A673 (cell line): ENCODE data around the gene PKD2. TPM values are rescaled to one million over a fixed set of nuclear protein-coding genes. Genes with fewer than 3 reads are reported as not detected.
A peak's percentile ranks its signal among the peaks of the same experiment; 100 is the strongest.

Experiments
- Bru-seq: library from RNA; stranded (reverse); fragments of 400-500 nt; gene quantifications from one replicate; lab custom pipeline; 2021; lab: Mats Ljungman, UMichigan
- BruChase-seq, 2 experiments: library from RNA; stranded (reverse); fragments of 400-500 nt; gene quantifications; one replicate each; lab custom pipeline; 2021; lab: Mats Ljungman, UMichigan
- BruUV-seq: library from RNA; stranded (reverse); fragments of 400-500 nt; replicated peaks from 2 replicates; lab custom pipeline; 2021; lab: Mats Ljungman, UMichigan
- CTCF ChIA-PET: fragments of 300-600 bp; sonication (Branson Sonifier 250); formaldehyde crosslinking; loops from one replicate; lab custom pipeline; 2022; ENCODE audit warnings: antibody characterized with exemption; lab: Charles Lee
- POLR2A ChIA-PET: fragments of 300-600 bp; sonication (Branson Sonifier 250); formaldehyde crosslinking; loops from one replicate; lab custom pipeline; 2022; ENCODE audit warnings: antibody characterized with exemption; ENCODE audit not compliant: low non-redundant PET; lab: Charles Lee
- DNase-seq: peaks from one replicate; pipeline ENCODE4 v3.0.0-alpha.2; 2015; ENCODE audit warnings: low spot score
- H3K27ac ChIP-seq: fragments of 200-600 bp; sonication (generic); 2 replicates; pipeline ENCODE4 v1.5.1; 2016; ENCODE audit warnings: mixed run types, low read depth, mild to moderate bottlenecking, mixed read lengths, antibody characterized with exemption, low read length; ENCODE audit not compliant: poor library complexity, severe bottlenecking
- H3K27me3 ChIP-seq: fragments of 200-600 bp; sonication (generic); replicated peaks from 2 replicates; pipeline ENCODE4 v1.6.1; 2017; ENCODE audit warnings: mixed run types, low read depth, mild to moderate bottlenecking, mixed read lengths, antibody characterized with exemption, low read length; ENCODE audit not compliant: insufficient read depth, poor library complexity
- H3K36me3 ChIP-seq: fragments of 200-600 bp; sonication (generic); 2 replicates; pipeline ENCODE4 v1.6.1; 2016; ENCODE audit warnings: mixed run types, mild to moderate bottlenecking, mixed read lengths, antibody characterized with exemption, low read length; ENCODE audit not compliant: insufficient read depth, poor library complexity, severe bottlenecking
- H3K4me1 ChIP-seq: fragments of 200-600 bp; sonication (generic); 2 replicates; pipeline ENCODE4 v1.6.1; 2017; ENCODE audit warnings: mixed run types, mild to moderate bottlenecking, mixed read lengths, antibody characterized with exemption, low read length; ENCODE audit not compliant: insufficient read depth, poor library complexity, severe bottlenecking
- H3K4me3 ChIP-seq: fragments of 200-600 bp; sonication (generic); 2 replicates; pipeline ENCODE4 v1.5.1; 2016; ENCODE audit warnings: low read depth, mixed run types, mild to moderate bottlenecking, mixed read lengths, low read length; ENCODE audit not compliant: poor library complexity, severe bottlenecking
- H3K9me3 ChIP-seq: fragments of 200-600 bp; sonication (generic); 2 replicates; pipeline ENCODE4 v1.6.1; 2016; ENCODE audit warnings: mixed run types, low read depth, mild to moderate bottlenecking, mixed read lengths, antibody characterized with exemption, low read length; ENCODE audit not compliant: poor library complexity, severe bottlenecking
- CTCF ChIP-seq: fragments of 300-800, 200-600 bp; sonication (generic); conservative IDR thresholded peaks from 2 replicates; pipeline ENCODE4 v1.5.1; 2017; ENCODE audit warnings: low read depth, mild to moderate bottlenecking, antibody characterized with exemption, low read length, moderate library complexity, mixed read lengths
- EZH2 ChIP-seq: fragments of 200-600 bp; sonication (generic); IDR thresholded peaks from 2 replicates; pipeline ENCODE4 v1.6.1; 2017; ENCODE audit warnings: borderline replicate concordance, low read depth, mild to moderate bottlenecking, mixed read lengths, antibody characterized with exemption, low read length; ENCODE audit not compliant: poor library complexity, severe bottlenecking
- intact Hi-C: fragments of 100-400 bp; cut with micrococcal nuclease; formaldehyde crosslinking; loops from one replicate; pipeline ENCODE4 v1.10.0; 2022; ENCODE audit not compliant: unreplicated experiment
- long read RNA-seq: library from polyadenylated mRNA; stranded (forward); transcript quantifications from one replicate; pipeline ENCODE4 v2.0.0, GENCODE V29; 2022
- total RNA-seq: library from RNA; stranded (reverse); gene quantifications from 2 replicates; pipeline ENCODE4 v1.2.3, GENCODE V29; 2021

Gene PKD2
- total RNA-seq (10.0 and 10.8 TPM in 2 replicates), Bru-seq, nascent RNA (percentile 73 among the genes with signal in this experiment), BruChase-seq, experiment 1, labeled RNA remaining after a 2-hour chase (percentile 76 among the genes with signal in this experiment), BruChase-seq, experiment 2, labeled RNA remaining after a 6-hour chase (percentile 65 among the genes with signal in this experiment)
- long read RNA-seq, full-length matches to known transcripts, result 4 of 10 reads
- long read RNA-seq, partial matches to known transcripts, result 4 of 10 reads
- long read RNA-seq, other reads (novel, unspliced or antisense), result 2 of 10 reads

- Histone ChIP-seq H3K9me3 (no peaks in the 10 kb centered on the region), H3K4me1 (peaks cover 14% of the 10 kb centered on the region), H3K27ac (no peak within 1 kb of the TSS), H3K27me3 (no peaks in the 10 kb centered on the region), H3K36me3 (no peaks in the 10 kb centered on the region), H3K4me3 (peak within 1 kb of the TSS; percentile 64)
- TF ChIP-seq EZH2, result no peak
- TF ChIP-seq CTCF, result no peak
- no TSS peak for BruUV-seq
- intact Hi-C loops, result no loop called here
- peak; percentile 65 for DNase-seq
- POLR2A ChIA-PET, result no interaction called here
- CTCF ChIA-PET, result no interaction called here
Observed at GRCh38 chr4:88007304-88008121, at the start of gene PKD2. TSS of gene PKD2 (plus strand) at chr4:88007635. CDS start at chr4:88007734, 99 bp downstream.

- no TSS peak for BruUV-seq
- Histone ChIP-seq H3K4me1 (no peaks in the 10 kb centered on the region), H3K27me3 (no peaks in the 10 kb centered on the region), H3K9me3 (no peaks in the 10 kb centered on the region), H3K4me3 (no peak overlapping the region), H3K27ac (no peak overlapping the region), H3K36me3 (no peaks in the 10 kb centered on the region)
- POLR2A ChIA-PET, result no interaction called here
- intact Hi-C loops, result no loop called here
- DNase-seq, result no peak
- no peak for TF ChIP-seq CTCF
- TF ChIP-seq EZH2, result no peak
- CTCF ChIA-PET, result no interaction called here
Observed at GRCh38 chr4:87961993-87962392, 45.4 kb upstream of the PKD2 start.

GRCh38 chr4:87962398-87963146, 44.9 kb upstream of the PKD2 start:
- Histone ChIP-seq H3K4me1 (no peaks in the 10 kb centered on the region), H3K27me3 (no peaks in the 10 kb centered on the region), H3K36me3 (no peaks in the 10 kb centered on the region), H3K4me3 (no peak overlapping the region), H3K9me3 (no peaks in the 10 kb centered on the region), H3K27ac (no peak overlapping the region)
- CTCF ChIA-PET, result no interaction called here
- TF ChIP-seq EZH2, result no peak
- TF ChIP-seq CTCF, result no peak
- no TSS peak for BruUV-seq
- intact Hi-C loops, result no loop called here
- no peak for DNase-seq
- POLR2A ChIA-PET, result interaction anchor here (0.6 kb wide), 1 partner anchor 10 kb away, joined by 4 read pairs; no protein-coding TSS in a partner anchor
